PC-9 (cell line): ENCODE results near the gene COL23A1. TPM values are rescaled to one million over a fixed set of nuclear protein-coding genes. Genes with fewer than 3 reads are reported as not detected.

Source experiments
- BruUV-seq: library from RNA; stranded (reverse); fragments of 400-500 nt; replicated peaks from 2 replicates; lab custom pipeline; 2021; lab: Mats Ljungman, UMichigan
- CTCF ChIA-PET: fragments of 300-600 bp; sonication (Branson Sonifier 250); formaldehyde crosslinking; loops from one replicate; lab custom pipeline; 2022; ENCODE audit warnings: antibody characterized with exemption; lab: Charles Lee
- POLR2A ChIA-PET: fragments of 300-600 bp; sonication (Branson Sonifier 250); formaldehyde crosslinking; loops from one replicate; lab custom pipeline; 2022; ENCODE audit warnings: antibody characterized with exemption; ENCODE audit not compliant: unreplicated experiment; lab: Charles Lee
- DNase-seq, 2 experiments: peaks; one replicate each; pipeline versions ENCODE4 v3.0.0 to v3.0.0-alpha.2; 2015 to 2022; ENCODE audit warnings: mixed read lengths in 1 of 2
- H2AFZ ChIP-seq: fragments of 200-600 bp; sonication (generic); 2 replicates; pipeline ENCODE4 v1.8.1; 2017; ENCODE audit warnings: antibody characterized with exemption
- H3F3A ChIP-seq: fragments of 200-600 bp; sonication (generic); 2 replicates; pipeline ENCODE4 v1.8.1; 2017; ENCODE audit warnings: antibody characterized with exemption, mild to moderate bottlenecking, low read depth; ENCODE audit not compliant: insufficient read depth
- H3K27ac ChIP-seq: fragments of 200-600 bp; sonication (generic); 2 replicates; pipeline ENCODE4 v1.6.1; 2016; ENCODE audit warnings: mixed run types
- H3K27me3 ChIP-seq: fragments of 200-600 bp; sonication (generic); 2 replicates; pipeline ENCODE4 v1.6.1; 2016; ENCODE audit warnings: low read depth, mixed run types; ENCODE audit not compliant: insufficient read depth
- H3K36me3 ChIP-seq: fragments of 200-600 bp; sonication (generic); 2 replicates; pipeline ENCODE4 v1.6.1; 2016; ENCODE audit warnings: low read depth, mixed run types
- H3K4me1 ChIP-seq: fragments of 200-600 bp; sonication (generic); replicated peaks from 2 replicates; pipeline ENCODE4 v1.6.1; 2016; ENCODE audit warnings: mixed run types; ENCODE audit not compliant: insufficient read depth
- H3K4me2 ChIP-seq: fragments of 200-600 bp; sonication (generic); 2 replicates; pipeline ENCODE4 v1.6.1; 2017; ENCODE audit warnings: mixed run types
- H3K4me3 ChIP-seq: fragments of 200-600 bp; sonication (generic); 2 replicates; pipeline ENCODE4 v1.6.1; 2016; ENCODE audit warnings: mixed run types
- H3K79me2 ChIP-seq: fragments of 200-600 bp; sonication (generic); 2 replicates; pipeline ENCODE4 v1.6.1; 2017; ENCODE audit warnings: low read depth, mixed run types
- H3K9me2 ChIP-seq: fragments of 200-600 bp; sonication (generic); 2 replicates; pipeline ENCODE4 v1.8.1; 2017; ENCODE audit warnings: mild to moderate bottlenecking; ENCODE audit not compliant: insufficient read depth
- H3K9me3 ChIP-seq: fragments of 200-600 bp; sonication (generic); 2 replicates; pipeline ENCODE4 v1.8.1; 2016; ENCODE audit warnings: low read depth; ENCODE audit not compliant: insufficient read depth
- H4K20me1 ChIP-seq: fragments of 200-600 bp; sonication (generic); 2 replicates; pipeline ENCODE4 v1.8.1; 2017; ENCODE audit not compliant: insufficient read depth
- CTCF ChIP-seq: fragments of 200-600 bp; sonication (generic); conservative IDR thresholded peaks from 2 replicates; pipeline ENCODE4 v1.6.1; 2017; ENCODE audit warnings: mixed run types, antibody characterized with exemption, mild to moderate bottlenecking, moderate library complexity
- EZH2 ChIP-seq: fragments of 200-600 bp; sonication (generic); IDR thresholded peaks from 2 replicates; pipeline ENCODE4 v1.8.0; 2017; ENCODE audit warnings: antibody characterized with exemption, low read depth
- intact Hi-C: fragments of 100-400 bp; cut with micrococcal nuclease; formaldehyde crosslinking; loops from one replicate; pipeline ENCODE4 v1.10.0; 2022; ENCODE audit not compliant: unreplicated experiment
- total RNA-seq: library from RNA; stranded (reverse); gene quantifications from 2 replicates; pipeline ENCODE4 v1.2.3, GENCODE V29; 2021

COL23A1 gene
- total RNA-seq, 1 experiment from 2014 or later, result not detected

- Histone ChIP-seq H3F3A (no peaks in the 10 kb centered on the region), H3K4me2 (no peak overlapping the region), H3K36me3 (no peaks in the 10 kb centered on the region), H3K4me1 (no peaks in the 10 kb centered on the region), H2AFZ (no peak overlapping the region), H4K20me1 (no peaks in the 10 kb centered on the region), H3K79me2 (no peaks in the 10 kb centered on the region), H3K9me2 (no peaks in the 10 kb centered on the region), H3K27me3 (peaks cover 96% of the 10 kb centered on the region), H3K27ac (no peak overlapping the region), H3K9me3 (peaks cover 5% of the 10 kb centered on the region; the same call in 1 of the 2 replicates), H3K4me3 (no peak overlapping the region)
- no peak for TF ChIP-seq EZH2
- ChIA-PET POLR2A (interaction anchor here (0.6 kb wide), 1 partner anchor 166 kb away, joined by 4 read pairs; no protein-coding TSS in a partner anchor), CTCF (no interaction called here)
- DNase-seq, result no peak
- no TSS peak for BruUV-seq
- intact Hi-C loops, result loop anchor here (10.0 kb wide), 1 partner anchor 448 kb away; the partner anchor contains the start of gene ZNF354A
These were observed 303.7 kb downstream of the COL23A1 start for GRCh38 chr5:178286226-178287090.

- ChIA-PET POLR2A (no interaction called here), CTCF (no interaction called here)
- intact Hi-C loops, result loop anchor here (10.0 kb wide), 1 partner anchor 449 kb away; the partner anchor contains the start of gene ZNF354A
- no peak for TF ChIP-seq CTCF
- no peak for TF ChIP-seq EZH2
- Histone ChIP-seq H3K27me3 (peaks cover 96% of the 10 kb centered on the region), H3K9me2 (no peaks in the 10 kb centered on the region), H3F3A (no peaks in the 10 kb centered on the region), H2AFZ (no peak overlapping the region), H3K4me2 (no peak overlapping the region), H4K20me1 (no peaks in the 10 kb centered on the region), H3K9me3 (peaks cover 5% of the 10 kb centered on the region; the same call in 1 of the 2 replicates), H3K4me3 (no peak overlapping the region), H3K79me2 (no peaks in the 10 kb centered on the region), H3K4me1 (no peaks in the 10 kb centered on the region), H3K27ac (no peak overlapping the region), H3K36me3 (no peaks in the 10 kb centered on the region)
- BruUV-seq, result no TSS peak
- no peak for DNase-seq
These were observed 304.6 kb downstream of the COL23A1 start for GRCh38 chr5:178285399-178286225.

- Histone ChIP-seq H3K27me3 (peaks cover 96% of the 10 kb centered on the region), H3K4me2 (no peak overlapping the region), H3K4me1 (no peaks in the 10 kb centered on the region), H3K4me3 (no peak overlapping the region), H3K79me2 (no peaks in the 10 kb centered on the region), H3K36me3 (no peaks in the 10 kb centered on the region), H3K9me2 (no peaks in the 10 kb centered on the region), H3K27ac (no peak overlapping the region), H3K9me3 (peaks cover 5% of the 10 kb centered on the region; the same call in 1 of the 2 replicates), H2AFZ (no peak overlapping the region), H4K20me1 (no peaks in the 10 kb centered on the region), H3F3A (no peaks in the 10 kb centered on the region)
- ChIA-PET POLR2A (no interaction called here), CTCF (no interaction called here)
- TF ChIP-seq CTCF (no peak), EZH2 (no peak)
- DNase-seq, result no peak
- no TSS peak for BruUV-seq
- intact Hi-C loops, result loop anchor here (5.0 to 10.0 kb wide), 2 partner anchors 450 to 552 kb away; partner anchors contain the start of gene ZNF354A
These were observed 305.2 kb downstream of the COL23A1 start for GRCh38 chr5:178284996-178285395.
